Activated CD4-positive, CD25-positive, alpha-beta regulatory T cell treated with anti-CD3 and anti-CD28 coated beads, Interleukin-2, amount 50 U/mL, for 24 hours (primary cell): ENCODE measurements around the gene RIPK4.

Source experiments
- ATAC-seq, 2 donors: fragments of 150-1000 bp; cut with Tn5 transposase; one replicate each; pipeline ENCODE4 v1.10.0; 2021; ENCODE audit warnings: mild to moderate bottlenecking in 1 of 2, moderate library complexity in 1 of 2

The RIPK4 gene

DNA sequence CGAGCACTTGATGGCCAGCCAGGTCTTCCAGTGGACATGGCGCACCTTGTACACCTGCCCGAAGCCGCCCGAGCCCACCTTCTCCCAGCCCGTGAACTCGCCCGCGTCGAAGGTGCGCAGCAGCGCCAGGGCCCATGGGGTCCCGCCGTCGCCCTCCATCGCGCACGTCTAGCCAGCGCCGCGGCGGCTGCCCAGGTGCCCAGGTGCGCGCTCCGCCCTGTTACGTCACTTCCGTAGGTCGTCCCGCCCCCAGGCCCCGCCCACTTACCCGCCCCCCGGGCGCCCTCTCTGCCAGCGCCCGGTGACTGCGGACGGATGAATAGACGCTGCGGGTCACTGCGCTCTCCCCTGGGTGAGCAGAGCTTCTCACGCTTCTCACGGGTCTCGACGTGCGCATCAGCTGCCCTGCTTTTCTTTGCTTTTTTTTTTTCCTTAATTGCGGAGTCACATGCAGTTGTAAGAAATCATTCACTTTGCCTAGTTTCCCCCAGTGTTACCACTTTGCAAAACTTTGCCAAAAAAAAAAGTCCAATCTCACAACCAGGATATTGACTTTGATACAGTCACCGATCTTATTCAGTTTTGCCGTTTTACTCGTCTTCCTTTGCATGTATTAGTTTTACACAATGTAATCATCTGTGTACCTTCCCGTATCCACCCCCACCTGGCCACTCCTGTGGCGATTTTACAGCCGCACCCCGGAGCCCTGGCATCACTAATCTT, at the start of gene RIPK4:
Gene RIPK4, minus strand, starts transcription at position 170 of the 723 bp plus-strand sequence. Its CDS starts 11 bp downstream, at position 159.
- peak; percentile 48 to 62 for ATAC-seq

DNA sequence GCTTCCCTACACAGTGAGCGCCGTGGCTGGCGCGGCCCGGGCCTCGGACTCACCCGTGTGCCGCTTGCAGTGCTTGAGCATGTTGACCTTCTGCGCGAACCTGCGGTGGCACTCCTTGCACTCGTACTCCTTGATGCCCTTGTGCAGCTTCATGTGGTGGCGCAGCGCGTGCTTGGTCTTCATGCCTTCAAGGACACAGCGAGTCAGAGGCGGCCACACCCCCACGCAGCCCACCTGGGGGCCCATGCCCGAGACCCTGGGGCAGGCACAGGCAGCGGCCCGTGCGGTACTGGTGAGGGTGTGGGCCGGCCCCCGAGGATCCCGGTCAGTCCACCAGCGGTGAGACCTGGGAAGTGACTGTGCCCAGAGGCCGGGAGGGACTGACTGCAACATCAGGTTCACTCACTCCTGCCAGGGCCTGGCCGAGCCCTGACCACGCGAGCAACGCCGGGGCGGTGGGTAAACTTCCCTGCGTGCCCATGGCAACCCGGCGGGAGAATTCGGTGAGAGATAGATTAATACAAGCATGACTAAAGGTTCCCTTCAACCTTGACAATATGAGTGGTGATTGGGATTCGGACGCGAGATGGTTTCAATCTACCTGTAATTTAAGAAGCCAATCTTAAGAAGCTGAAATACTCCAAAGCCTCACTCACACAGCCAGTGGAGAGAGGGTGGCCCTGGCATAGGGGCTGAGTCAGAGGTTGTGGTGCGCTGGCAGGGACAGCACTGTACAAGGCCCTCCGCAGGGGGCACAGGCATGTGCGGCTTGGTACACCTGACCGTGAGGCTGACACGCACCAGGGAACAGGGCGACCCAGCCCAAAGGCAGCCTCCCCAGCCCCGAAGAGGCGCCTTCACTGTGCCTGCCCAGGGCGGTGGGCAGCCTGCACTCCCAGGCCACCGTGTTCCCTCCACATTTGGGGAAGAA, 49.1 kb upstream of the RIPK4 start:
- no peak for ATAC-seq

DNA sequence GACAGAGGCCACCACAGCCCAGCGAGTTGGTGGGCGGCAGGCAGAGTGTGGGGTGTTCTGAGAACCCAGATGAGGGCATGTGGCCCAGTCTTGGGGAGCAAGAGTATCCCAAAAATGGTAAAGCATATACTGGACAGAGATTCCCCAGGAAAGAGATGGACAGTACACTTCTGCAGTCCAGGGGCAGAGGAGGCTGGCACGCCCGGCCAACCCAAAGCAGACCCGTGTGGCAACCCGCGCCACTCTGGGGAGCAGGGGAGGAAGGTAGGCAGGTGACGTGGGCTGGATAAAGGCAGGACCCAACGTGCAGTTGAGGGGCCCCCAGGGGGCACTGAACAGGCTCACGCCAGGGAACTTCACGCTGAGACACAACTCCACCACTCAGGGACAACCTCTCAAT, 46.4 kb upstream of the RIPK4 start:
- no peak for ATAC-seq

DNA sequence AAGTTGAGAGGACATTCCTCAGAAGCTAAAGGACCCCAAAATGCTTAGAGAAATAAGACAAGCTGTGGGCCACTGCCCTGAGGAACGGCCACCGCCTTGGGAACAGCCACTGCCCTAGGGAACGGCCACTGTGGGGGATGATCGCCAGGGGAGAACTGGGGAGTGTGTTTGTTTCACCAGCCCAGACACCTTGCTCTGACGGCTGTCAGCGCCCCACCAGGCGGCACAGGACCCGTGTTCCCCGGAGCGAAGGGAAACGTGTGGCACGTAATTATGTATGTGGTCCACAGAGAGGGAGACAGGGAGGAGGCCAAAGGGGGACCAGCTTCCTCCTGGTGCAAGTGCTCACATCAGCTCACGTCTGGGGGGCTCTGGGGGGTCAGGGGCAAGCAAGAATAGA, 45.8 kb upstream of the RIPK4 start:
- ATAC-seq = no peak

DNA sequence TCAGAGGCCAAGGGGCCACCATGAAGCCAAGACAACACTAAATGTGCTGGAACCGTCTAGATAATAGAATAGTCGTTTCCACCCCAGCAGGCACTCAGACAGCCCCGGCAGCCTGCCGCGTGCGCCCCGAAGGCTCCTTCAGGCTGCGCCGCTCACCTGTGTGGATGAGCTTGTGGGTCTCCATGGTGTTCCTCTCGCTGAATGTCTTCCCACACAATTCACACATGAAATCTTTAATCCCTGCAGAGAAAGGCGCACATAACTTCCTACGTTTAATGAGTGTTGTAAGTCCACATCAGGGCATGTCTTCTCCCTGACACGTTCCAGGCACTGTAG, 43.7 kb upstream of the RIPK4 start:
- no peak for ATAC-seq

DNA sequence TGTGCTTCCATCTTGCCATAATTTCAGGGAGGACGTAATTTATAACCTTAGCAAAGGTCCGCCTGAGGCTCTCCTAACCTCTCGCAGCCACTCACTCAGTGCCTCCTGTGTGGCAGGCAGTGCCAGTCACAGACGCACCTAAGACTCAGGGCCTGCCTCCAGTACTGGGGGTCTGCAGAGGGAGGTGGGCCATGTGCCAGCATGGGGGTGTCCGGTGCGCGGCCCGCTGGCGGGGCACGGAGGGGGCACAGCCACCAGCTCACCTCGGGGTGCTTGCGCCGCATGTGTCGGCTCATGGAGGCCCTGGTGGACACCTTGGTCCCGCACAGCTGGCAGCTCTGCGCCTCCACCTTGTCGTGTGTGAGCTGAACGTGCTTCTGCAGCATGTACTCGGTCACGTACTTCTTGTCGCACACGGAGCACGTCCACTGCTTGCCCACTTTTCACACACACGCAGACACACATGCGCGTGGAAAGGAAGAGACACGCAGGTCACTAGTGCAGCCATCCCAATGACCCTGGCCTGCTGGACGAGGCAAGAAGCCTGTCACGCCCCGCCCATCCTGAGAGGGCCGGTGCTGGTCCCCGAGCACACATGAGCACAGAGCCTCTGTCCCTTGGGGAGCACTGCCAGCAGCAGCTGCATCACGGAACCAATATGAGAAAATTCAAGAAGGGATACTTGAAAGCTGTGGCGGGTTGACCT, 43.2 kb upstream of the RIPK4 start:
- ATAC-seq = no peak

DNA sequence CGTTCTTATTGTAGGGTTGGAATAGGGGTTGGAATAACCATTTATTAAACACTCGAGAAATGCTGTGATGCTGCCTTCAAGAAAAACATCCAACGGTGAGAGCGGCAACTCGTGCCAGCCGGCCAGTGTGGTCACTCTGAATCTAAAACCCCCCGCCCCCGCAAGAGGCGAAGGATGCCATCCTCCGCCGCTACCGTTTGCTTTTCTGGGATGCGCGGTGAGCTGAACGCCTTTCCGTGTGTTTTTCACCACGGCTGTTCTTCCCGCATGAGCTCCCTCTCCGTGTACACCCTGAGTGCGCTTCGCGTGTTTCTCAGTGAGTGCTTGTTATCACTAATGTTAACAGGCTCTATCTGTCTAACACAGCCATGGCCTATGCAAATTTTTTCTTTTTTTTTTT, 42.0 kb upstream of the RIPK4 start:
- ATAC-seq = no peak

DNA sequence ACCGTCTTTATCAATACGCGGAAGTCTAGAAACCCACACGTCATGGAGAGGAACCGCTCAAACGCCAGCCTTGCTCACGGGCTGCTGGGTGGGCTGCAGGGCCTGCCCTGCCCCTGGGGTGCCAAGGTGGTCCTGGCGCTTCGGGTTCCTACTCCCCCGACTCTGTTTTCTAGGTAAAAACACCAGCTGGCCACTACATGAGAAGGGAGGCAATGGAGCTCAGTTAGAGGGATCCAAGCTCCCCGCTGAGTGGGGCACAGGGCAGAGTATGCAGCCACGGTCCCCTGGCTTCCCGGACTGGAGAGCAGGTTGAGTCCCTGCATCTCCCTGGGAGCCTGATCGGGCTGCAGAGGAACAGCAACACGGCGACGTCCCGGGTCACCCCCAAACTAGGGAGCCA, 41.2 kb upstream of the RIPK4 start:
- no peak for ATAC-seq

DNA sequence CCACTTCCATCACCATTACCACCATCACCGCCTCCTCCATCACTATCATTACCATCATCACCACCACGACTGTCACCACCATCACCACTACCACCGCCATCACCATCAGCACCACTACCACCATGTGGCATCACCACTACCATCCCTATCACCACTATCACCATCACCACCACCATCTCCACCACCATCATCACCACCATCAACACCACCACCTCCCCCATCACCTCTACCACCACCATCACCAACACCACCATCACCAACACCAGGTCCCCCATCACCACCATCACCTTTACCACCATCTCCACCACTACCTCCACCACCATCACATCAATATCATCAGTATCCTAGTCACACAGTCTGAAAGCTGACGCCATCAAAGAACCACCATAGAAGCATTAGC, 39.9 kb upstream of the RIPK4 start:
- ATAC-seq = no peak

DNA sequence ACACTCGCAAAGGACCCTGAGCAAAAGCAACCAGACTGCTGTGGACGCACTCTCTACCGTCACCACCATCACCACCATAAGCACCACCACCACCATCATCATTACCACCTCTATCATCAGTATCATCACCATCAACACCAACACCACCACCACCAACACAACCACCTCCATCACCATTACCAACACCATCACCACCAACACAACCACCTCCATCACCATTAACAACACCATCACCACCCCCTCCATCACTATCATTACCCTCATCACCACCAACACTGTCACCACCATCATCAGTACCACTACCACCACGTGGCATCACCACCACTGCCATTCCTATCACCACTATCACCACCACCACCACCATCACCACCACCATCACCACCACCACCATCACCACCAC, 38.8 kb upstream of the RIPK4 start:
- ATAC-seq = no peak

DNA sequence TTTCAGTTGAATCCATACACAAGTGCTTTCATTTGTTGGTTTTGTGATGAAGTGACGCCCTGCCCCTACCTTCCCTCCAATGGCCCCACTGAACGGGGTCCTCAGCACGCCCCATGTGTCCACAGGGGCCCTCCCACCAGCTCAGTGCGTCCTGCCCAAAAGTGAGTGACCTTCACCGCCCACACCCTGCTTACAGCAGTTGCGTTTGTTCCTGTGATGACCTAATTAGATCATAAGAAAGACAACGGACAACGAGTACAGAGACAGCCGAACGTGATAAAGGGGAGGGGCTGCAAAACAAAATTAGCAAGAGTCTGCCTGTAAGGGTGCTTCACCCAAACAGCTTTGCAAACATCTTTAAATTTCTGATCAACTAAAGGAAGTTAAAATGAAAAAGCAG, 38.2 kb upstream of the RIPK4 start:
- no peak for ATAC-seq

DNA sequence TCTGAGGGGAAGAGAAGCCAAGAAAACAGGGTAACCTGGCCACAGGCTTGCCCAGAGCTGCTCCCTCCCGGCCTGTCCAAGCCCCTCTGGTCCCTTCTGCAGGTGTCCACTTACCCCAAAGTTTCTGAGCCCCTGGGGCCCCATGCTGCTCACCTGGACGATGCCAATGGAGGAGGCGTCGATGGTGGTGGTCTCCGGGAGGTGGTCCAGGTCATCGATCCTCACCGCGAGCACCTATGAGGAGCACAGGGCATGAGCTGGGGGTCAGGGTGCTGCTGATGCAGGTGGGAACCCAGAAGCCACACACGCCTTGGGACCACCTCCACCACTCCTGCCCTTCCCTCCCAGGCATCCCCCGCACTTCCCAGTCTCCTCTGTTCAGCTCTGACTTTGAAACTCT, 37.5 kb upstream of the RIPK4 start:
- ATAC-seq = no peak

DNA sequence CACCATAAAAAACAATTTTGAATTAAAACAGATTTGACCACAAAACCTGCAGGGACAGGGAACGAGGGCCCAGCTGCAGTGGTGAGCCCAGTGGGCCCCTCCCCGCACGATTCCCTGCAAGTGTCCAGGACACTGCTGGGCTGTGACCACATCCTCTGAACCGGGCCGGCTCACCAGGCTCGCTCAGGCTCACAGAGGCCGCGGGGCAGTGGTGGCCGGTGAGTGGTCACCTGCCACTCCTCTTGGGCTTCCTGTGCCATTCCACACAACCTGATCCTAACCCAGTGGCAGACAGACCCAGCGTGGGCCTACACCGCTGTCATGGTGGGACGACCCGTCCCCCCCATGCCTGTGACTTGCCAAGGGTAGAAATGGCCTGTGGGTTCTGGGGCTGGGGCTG, 36.5 kb upstream of the RIPK4 start:
- no peak for ATAC-seq

DNA sequence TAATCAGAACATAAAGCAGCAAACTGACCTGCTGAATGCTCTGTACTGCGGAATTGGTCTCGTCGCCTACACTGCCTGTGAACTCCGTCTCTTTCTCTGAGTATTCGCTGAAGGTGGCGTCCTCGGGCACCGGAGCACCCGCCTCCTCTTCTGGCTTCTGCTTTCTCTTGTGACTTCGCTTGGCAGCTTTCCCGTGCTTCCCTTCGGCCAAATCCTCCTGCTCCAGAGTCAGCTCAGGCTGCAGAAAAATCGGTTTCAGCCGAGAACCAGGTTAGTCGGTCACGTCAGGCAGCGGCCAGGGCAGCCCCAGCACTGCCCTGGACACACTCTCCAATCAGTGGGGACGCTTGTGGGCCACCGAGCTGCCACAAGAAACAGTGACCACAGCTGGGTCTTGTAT, 35.8 kb upstream of the RIPK4 start:
- ATAC-seq = no peak

DNA sequence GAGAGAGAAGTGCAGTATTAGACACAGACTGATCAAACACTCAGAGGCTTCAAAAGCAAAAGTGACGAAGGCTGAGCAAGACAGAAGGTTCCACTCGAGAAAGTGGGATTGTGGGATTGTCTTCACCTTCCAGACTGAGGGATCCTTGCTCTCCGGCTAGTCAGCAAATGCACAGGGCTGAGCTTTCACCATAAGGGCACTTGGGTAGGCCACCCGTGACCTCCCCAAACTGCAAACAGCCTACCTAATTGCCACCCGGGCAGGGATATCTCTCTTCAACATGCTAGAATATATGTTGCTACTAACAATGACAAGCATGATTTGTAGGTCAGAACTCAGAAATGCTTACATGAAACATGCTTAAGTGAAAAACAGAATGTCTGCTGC, 35.3 kb upstream of the RIPK4 start:
- ATAC-seq = no peak

DNA sequence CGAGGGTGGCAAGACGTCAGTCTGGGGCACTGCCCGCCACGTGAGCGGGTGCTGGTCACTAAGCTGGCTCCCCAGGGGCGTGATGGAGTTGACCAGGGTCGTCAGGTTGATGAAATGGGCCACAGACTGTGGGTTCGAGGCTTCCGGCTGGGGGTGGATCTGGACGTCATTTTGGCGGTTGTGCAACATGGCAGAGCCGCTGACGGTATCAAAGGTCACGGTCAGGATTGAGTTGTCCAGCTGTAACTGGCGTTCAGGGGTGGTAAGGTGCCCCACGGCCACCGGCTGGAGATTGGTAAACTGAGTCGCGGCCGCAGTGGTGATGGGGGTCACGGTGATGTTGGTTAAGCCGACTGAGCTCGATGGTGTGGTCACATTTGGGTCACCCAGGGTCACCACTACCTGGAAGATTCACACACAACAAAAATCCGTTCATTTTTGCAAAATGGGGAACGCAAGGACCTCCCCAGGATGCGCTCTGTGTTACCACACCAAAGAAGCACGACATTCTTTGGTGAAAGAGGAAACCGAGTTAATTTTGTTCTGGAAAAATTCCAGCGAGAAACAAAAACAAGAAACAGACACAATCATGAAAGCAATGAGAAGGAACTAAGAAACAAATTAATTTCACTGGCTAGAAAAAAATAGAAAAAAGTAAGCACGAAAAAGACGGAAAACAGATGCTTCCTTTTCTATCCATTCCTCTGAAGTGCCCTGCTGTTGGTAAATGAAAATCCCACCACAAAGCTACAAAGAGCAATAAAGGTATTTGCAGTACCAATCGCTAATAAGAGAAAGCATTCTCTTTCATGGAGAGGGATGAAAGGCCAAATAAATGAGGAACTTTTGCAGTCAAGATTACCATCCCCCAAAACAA, 34.7 kb upstream of the RIPK4 start:
- no peak for ATAC-seq

DNA sequence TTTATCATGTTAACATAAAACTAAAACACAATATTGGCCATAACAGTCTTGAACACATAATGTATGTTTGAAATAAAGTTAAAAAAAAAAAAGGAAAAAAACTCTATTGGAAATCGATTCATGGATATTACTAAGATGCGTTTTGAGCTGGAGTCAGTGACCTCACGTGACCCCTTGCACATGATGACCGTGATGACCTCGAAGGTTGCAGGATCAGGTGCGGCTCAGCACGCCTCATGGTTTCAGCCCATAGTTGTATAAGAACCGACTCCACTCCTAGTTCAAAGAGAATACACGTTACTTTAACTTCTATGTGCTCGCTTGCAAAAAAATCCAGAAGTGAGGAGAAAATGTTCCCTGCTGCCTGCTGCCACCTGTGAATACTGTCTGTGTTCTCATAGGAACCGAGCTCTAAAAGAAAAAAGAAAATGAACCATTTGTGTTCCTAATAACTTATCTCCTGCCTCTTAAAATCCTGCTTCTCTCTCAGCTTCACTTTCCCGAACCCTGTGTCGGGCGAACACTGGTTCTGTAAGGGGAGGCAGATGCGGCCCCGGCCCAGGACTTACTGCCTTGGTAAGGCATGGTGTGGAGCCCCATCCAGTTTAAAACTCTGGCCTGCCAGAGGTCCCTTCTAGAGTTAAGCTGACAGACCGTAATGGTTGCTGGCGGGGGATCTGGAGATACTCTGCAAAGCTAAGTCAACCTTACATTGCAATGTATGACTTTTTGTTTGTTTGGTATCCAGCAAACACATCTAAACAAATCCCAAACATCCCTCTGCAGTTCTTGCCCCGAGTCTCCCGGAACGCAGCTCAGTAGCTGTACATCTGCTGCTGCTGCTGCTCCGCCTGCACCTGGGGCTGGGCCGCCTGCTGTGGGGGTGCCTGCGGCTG, 33.8 kb upstream of the RIPK4 start:
- ATAC-seq = no peak

DNA sequence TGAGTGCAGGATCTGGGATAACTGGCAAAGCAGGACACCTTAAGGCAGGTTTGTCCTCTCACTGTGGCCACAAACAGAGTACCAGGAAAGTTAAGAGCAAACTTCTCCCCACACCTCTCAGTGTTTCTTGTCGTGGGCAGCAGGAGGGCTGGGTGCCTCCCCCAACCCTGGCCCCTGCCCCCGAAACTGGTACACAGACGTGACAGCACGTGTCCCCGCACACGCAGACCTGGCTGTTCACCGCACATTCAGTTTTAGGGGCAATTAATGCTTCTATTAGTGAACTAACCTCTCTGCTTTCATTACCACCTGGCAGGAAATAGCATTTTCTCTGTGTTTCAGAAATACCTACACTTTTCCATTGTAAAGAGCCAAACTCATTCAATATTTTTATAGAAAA, 32.9 kb upstream of the RIPK4 start:
- ATAC-seq = no peak

DNA sequence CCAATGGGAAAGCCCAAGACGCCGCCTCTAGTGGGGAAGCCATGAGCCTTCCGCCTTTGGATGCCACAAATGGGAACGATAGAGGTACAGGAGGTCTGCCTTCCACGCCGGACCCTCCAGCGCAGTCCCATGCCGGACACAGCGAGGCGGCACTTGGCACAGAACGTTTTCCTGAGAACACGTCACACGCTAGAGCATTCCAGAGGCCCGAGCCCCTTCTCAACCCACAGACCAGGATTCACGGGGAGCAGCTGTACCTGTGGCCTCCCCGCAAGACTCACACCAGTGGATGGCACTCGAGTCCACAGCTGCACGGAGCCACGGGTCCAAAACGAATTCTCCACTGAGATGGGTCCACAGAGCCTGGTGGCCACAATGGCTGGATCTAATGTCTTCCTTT, 31.5 kb upstream of the RIPK4 start:
- ATAC-seq = no peak

DNA sequence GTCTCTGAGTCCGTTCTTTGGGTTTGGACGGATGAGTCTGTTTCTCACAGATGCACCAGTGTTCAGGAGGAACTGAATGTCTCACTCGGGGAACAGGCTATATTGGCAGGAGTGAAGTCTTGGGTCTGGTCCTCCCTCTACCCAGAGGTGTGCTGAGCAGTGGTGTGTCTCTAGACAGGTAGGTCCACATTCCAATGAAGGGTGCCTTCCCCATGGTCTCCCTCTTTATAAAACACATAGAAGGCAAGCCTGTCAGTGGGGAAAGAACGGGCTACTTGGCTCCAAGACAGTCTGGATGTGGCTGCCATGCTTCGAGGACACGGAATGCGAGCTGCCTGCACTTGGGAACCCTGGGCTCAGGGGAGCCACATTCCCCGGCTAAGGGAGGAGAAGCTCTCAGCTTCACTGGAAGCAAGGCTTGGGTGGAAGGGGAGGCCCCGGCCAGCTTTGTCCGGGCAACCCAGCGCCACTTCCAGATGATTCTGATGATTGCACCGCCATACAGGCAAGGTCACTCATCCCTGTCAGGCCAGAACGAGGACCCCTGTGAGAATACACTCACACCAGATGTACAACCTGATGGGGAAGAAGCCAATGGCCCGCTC, 29.7 kb upstream of the RIPK4 start:
- no peak for ATAC-seq

DNA sequence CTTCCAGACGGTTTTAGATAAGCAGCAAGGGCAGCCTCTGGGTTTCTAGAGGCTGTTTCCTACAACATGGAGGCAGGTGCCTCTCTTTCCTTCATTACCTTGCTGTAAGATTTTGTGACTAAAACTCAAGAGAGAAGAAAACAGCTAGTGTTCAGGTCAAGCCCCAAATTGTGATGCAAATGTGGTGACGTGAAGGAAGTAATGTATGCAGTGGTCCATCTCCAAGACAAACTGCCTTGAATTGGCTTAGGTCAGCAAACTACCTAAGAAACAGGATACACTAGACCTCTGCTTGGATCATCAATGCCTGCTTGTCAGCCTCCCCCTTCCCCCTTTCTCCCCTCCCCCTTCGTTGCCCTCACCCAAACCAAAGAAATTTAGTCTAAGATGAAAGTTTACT, 28.9 kb upstream of the RIPK4 start:
- ATAC-seq = no peak
